NT2/D1 (cell line): ENCODE data around the gene ADAMTS15.

Source experiments
- YY1 ChIP-seq: IDR thresholded peaks from 2 replicates; pipeline ENCODE4 v1.6.1; 2011; ENCODE audit not compliant: insufficient read length, insufficient read depth
- ZNF274 ChIP-seq: IDR thresholded peaks from 2 replicates; pipeline ENCODE4 v1.6.1; 2011; ENCODE audit warnings: mild to moderate bottlenecking, low read depth, low read length

- no peak for TF ChIP-seq YY1
- TF ChIP-seq ZNF274, result no peak
These were observed 24.8 kb downstream of the ADAMTS15 start for GRCh38 chr11:130473056-130473794.
